OCI-LY3 (cell line): ENCODE measurements around the gene SLC29A3.

ENCODE experiments used
- EZH2phosphoT487 ChIP-seq: fragments of 200-600 bp; shearing (Covaris generic); IDR thresholded peaks from 2 replicates; pipeline ENCODE4 v1.6.1; 2018; ENCODE audit warnings: antibody characterized with exemption, mixed run types, low read depth
- TF ChIP-seq, protein P1 (sequence below): fragments of 200-600, 300-600 bp; sonication (generic); IDR thresholded peaks from 2 replicates; pipeline ENCODE4 v1.5.1; 2014; ENCODE audit warnings: antibody characterized with exemption, low read length, low read depth

DNA sequence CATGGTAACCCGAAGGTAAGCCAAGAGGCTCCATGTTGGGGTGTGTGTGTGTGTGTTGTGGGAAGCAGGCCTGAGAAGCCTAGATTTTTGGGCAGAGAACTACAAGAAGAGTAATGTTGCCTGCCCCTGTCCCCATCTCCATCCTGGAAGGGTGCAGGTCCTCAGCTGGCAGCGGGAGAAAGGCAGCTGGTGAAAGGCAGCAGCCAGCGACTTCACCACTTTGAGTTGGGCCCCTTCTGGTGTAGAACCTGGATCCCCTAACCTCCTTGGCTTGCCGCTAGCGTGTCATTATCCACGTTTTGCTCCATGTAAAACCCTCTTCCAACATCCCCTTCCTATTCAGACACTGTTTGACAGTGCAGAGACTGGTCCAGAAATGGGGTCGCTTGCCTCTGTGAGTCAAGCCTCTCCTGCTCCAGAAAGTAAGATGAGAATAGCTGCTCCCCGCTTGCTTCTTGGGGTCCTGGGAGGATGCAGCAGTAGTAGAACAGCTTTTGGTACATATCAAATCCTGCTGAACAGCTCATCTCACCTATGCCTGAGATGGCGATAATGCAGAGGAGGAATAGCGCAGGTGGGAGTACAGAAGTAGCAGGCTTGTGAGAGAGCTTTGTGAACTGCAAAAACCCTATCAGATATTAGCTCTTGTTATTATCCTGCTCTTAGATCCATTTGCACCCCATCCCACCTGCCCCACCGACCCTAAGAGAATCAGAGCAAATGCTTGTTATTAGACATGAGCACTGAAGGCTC lies 55.6 kb downstream of the SLC29A3 start:
- TF ChIP-seq, protein P1, sequence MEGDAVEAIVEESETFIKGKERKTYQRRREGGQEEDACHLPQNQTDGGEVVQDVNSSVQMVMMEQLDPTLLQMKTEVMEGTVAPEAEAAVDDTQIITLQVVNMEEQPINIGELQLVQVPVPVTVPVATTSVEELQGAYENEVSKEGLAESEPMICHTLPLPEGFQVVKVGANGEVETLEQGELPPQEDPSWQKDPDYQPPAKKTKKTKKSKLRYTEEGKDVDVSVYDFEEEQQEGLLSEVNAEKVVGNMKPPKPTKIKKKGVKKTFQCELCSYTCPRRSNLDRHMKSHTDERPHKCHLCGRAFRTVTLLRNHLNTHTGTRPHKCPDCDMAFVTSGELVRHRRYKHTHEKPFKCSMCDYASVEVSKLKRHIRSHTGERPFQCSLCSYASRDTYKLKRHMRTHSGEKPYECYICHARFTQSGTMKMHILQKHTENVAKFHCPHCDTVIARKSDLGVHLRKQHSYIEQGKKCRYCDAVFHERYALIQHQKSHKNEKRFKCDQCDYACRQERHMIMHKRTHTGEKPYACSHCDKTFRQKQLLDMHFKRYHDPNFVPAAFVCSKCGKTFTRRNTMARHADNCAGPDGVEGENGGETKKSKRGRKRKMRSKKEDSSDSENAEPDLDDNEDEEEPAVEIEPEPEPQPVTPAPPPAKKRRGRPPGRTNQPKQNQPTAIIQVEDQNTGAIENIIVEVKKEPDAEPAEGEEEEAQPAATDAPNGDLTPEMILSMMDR: no peak
- no peak for TF ChIP-seq EZH2phosphoT487
